ENCODE data around the gene UBR4.

Gene UBR4

DNA sequence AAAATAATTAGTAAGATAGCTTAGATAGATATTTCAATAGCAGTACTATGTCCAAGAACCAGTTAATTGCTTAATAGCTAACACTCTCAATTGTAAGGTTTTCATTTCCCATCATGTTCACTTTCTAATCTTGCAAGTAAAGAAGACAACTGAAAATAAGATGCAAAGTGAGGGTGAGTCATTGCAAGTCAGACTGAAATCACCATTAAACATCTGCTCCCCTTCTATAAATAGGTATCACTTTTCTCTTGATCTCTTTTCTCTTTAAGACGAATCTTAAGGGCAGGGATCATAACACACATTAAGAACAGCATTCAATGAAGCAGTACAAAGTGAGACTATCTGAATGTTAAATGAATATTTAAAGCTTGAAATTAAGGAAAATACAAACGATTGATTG is 40.4 kb downstream of the UBR4 start:
- no peak overlapping the region for H3K9ac ChIP-seq (ENCODE audit: low read length)
- no peak overlapping the region for H3K27ac ChIP-seq (ENCODE audit: low read length, poor library complexity, severe bottlenecking)
- H2BK12ac ChIP-seq (ENCODE audit: low read length in 2 of 2) = no peak overlapping the region
- H2BK5ac ChIP-seq (ENCODE audit: low read depth, low read length, poor library complexity, severe bottlenecking) = no peak overlapping the region
- no peak overlapping the region for H4K8ac ChIP-seq (ENCODE audit: low read length)
- H3K4me2 ChIP-seq (ENCODE audit: low read length, poor library complexity, severe bottlenecking) = no peak overlapping the region
- H3K4me3 ChIP-seq (ENCODE audit: insufficient read depth in 1 of 2, low read depth in 1 of 2, low read length in 2 of 2) = no peak overlapping the region
- H3K36me3 ChIP-seq (ENCODE audit: control insufficient read depth in 1 of 2, insufficient read depth in 2 of 2, low read depth in 1 of 2, low read length in 2 of 2) = peaks cover 32 to 93% of the 10 kb centered on the region in 2 experiments
- H3K18ac ChIP-seq (ENCODE audit: low read depth in 1 of 2, low read length in 2 of 2) = no peak overlapping the region
- H2BK15ac ChIP-seq (ENCODE audit: low read depth, poor library complexity, severe bottlenecking) = no peak overlapping the region
- peaks cover 4% of the 10 kb centered on the region for H3K4me1 ChIP-seq (ENCODE audit: control insufficient read depth, insufficient read depth, low read depth, low read length)
- 94% methylated on average over 1 of the region's 2 CpGs for WGBS
- peaks cover 20% of the 10 kb centered on the region for H3K79me1 ChIP-seq (replicated peaks; ENCODE audit: low read length, poor library complexity, severe bottlenecking)
- H4K91ac ChIP-seq (ENCODE audit: low read length) = no peak overlapping the region
- DNase-seq = peak; percentile 30
- no peak overlapping the region for H3K14ac ChIP-seq (ENCODE audit: low read length in 2 of 2)
- no peak overlapping the region for H2BK120ac ChIP-seq (ENCODE audit: low read depth, low read length)
- no peaks in the 10 kb centered on the region for H3K27me3 ChIP-seq (ENCODE audit: control insufficient read depth in 1 of 2, insufficient read depth in 1 of 2, low read length in 2 of 2)
- no peak overlapping the region for H3K4ac ChIP-seq (ENCODE audit: low read depth in 1 of 2, low read length in 2 of 2)
- no peak overlapping the region for H2AFZ ChIP-seq (ENCODE audit: low read depth, low read length)
- no peaks in the 10 kb centered on the region for H3K9me3 ChIP-seq (ENCODE audit: control insufficient read depth, low read length)
- H2AK5ac ChIP-seq (ENCODE audit: low read length, severe bottlenecking) = no peak overlapping the region
- H3K23ac ChIP-seq (ENCODE audit: low read length in 2 of 2) = no peak overlapping the region

GRCh38 chr1:19167140-19167539 is 42.9 kb downstream of the UBR4 start:
- H2BK5ac ChIP-seq (ENCODE audit: low read depth, low read length, poor library complexity, severe bottlenecking) = no peak overlapping the region
- no peak overlapping the region for H4K8ac ChIP-seq (ENCODE audit: low read length)
- no peak overlapping the region for H3K18ac ChIP-seq (ENCODE audit: low read depth in 1 of 2, low read length in 2 of 2)
- no peaks in the 10 kb centered on the region for H3K27me3 ChIP-seq (ENCODE audit: control insufficient read depth in 1 of 2, insufficient read depth in 1 of 2, low read length in 2 of 2)
- H3K36me3 ChIP-seq (ENCODE audit: control insufficient read depth in 1 of 2, insufficient read depth in 2 of 2, low read depth in 1 of 2, low read length in 2 of 2) = peaks cover 27 to 95% of the 10 kb centered on the region in 2 experiments
- peaks cover 11% of the 10 kb centered on the region for H3K4me1 ChIP-seq (ENCODE audit: control insufficient read depth, insufficient read depth, low read depth, low read length)
- H3K14ac ChIP-seq (ENCODE audit: low read length in 2 of 2) = no peak overlapping the region
- H3K27ac ChIP-seq (ENCODE audit: low read length, poor library complexity, severe bottlenecking) = no peak overlapping the region
- H3K4me2 ChIP-seq (ENCODE audit: low read length, poor library complexity, severe bottlenecking) = no peak overlapping the region
- peaks cover 11% of the 10 kb centered on the region for H3K79me1 ChIP-seq (replicated peaks; ENCODE audit: low read length, poor library complexity, severe bottlenecking)
- no peak overlapping the region for H2BK12ac ChIP-seq (ENCODE audit: low read length in 2 of 2)
- no peak overlapping the region for H2AK5ac ChIP-seq (ENCODE audit: low read length, severe bottlenecking)
- no peak for DNase-seq
- H2BK120ac ChIP-seq (ENCODE audit: low read depth, low read length) = no peak overlapping the region
- no peak overlapping the region for H3K4ac ChIP-seq (ENCODE audit: low read depth in 1 of 2, low read length in 2 of 2)
- no peak overlapping the region for H4K91ac ChIP-seq (ENCODE audit: low read length)
- no peaks in the 10 kb centered on the region for H3K9me3 ChIP-seq (ENCODE audit: control insufficient read depth, low read length)
- no peak overlapping the region for H2AFZ ChIP-seq (ENCODE audit: low read depth, low read length)
- H3K4me3 ChIP-seq (ENCODE audit: insufficient read depth in 1 of 2, low read depth in 1 of 2, low read length in 2 of 2) = no peak overlapping the region
- H2BK15ac ChIP-seq (ENCODE audit: low read depth, poor library complexity, severe bottlenecking) = no peak overlapping the region
- no peak overlapping the region for H3K9ac ChIP-seq (ENCODE audit: low read length)
- H3K23ac ChIP-seq (ENCODE audit: low read length in 2 of 2) = no peak overlapping the region
- 99% methylated on average over 3 of the region's 6 CpGs for WGBS

- WGBS = 92% methylated on average over 3 of the region's 3 CpGs
- H3K4me3 ChIP-seq (ENCODE audit: insufficient read depth in 1 of 2, low read depth in 1 of 2, low read length in 2 of 2) = no peak overlapping the region
- H4K91ac ChIP-seq (ENCODE audit: low read length) = no peak overlapping the region
- H3K14ac ChIP-seq (ENCODE audit: low read length in 2 of 2) = no peak overlapping the region
- no peak overlapping the region for H3K18ac ChIP-seq (ENCODE audit: low read depth in 1 of 2, low read length in 2 of 2)
- H2BK15ac ChIP-seq (ENCODE audit: low read depth, poor library complexity, severe bottlenecking) = no peak overlapping the region
- no peak overlapping the region for H2BK12ac ChIP-seq (ENCODE audit: low read length in 2 of 2)
- H3K9ac ChIP-seq (ENCODE audit: low read length) = peak overlapping the region; percentile 8
- no peak overlapping the region for H4K8ac ChIP-seq (ENCODE audit: low read length)
- H3K79me1 ChIP-seq (replicated peaks; ENCODE audit: low read length, poor library complexity, severe bottlenecking) = peaks cover 10% of the 10 kb centered on the region
- no peak overlapping the region for H3K23ac ChIP-seq (ENCODE audit: low read length in 2 of 2)
- H3K27me3 ChIP-seq (ENCODE audit: control insufficient read depth in 1 of 2, insufficient read depth in 1 of 2, low read length in 2 of 2) = no peaks in the 10 kb centered on the region
- DNase-seq = no peak
- H3K4me1 ChIP-seq (ENCODE audit: control insufficient read depth, insufficient read depth, low read depth, low read length) = peaks cover 12% of the 10 kb centered on the region
- no peak overlapping the region for H2BK5ac ChIP-seq (ENCODE audit: low read depth, low read length, poor library complexity, severe bottlenecking)
- H2AFZ ChIP-seq (ENCODE audit: low read depth, low read length) = no peak overlapping the region
- H3K9me3 ChIP-seq (ENCODE audit: control insufficient read depth, low read length) = no peaks in the 10 kb centered on the region
- H3K27ac ChIP-seq (ENCODE audit: low read length, poor library complexity, severe bottlenecking) = peak overlapping the region; percentile 46
- peaks cover 27 to 95% of the 10 kb centered on the region in 2 experiments for H3K36me3 ChIP-seq (ENCODE audit: control insufficient read depth in 1 of 2, insufficient read depth in 2 of 2, low read depth in 1 of 2, low read length in 2 of 2)
- H3K4ac ChIP-seq (ENCODE audit: low read depth in 1 of 2, low read length in 2 of 2) = no peak overlapping the region
- no peak overlapping the region for H2BK120ac ChIP-seq (ENCODE audit: low read depth, low read length)
- no peak overlapping the region for H2AK5ac ChIP-seq (ENCODE audit: low read length, severe bottlenecking)
- no peak overlapping the region for H3K4me2 ChIP-seq (ENCODE audit: low read length, poor library complexity, severe bottlenecking)
Observed at GRCh38 chr1:19166066-19166465, 44.0 kb downstream of the UBR4 start.

GRCh38 chr1:19165501-19165900 is 44.6 kb downstream of the UBR4 start:
- 88% methylated on average over 2 of the region's 3 CpGs for WGBS
- Histone ChIP-seq H2BK120ac (ENCODE audit: low read depth, low read length) (no peak overlapping the region), H3K4me1 (ENCODE audit: control insufficient read depth, insufficient read depth, low read depth, low read length) (peaks cover 12% of the 10 kb centered on the region), H3K9ac (ENCODE audit: low read length) (peak overlapping the region; percentile 8), H3K23ac (ENCODE audit: low read length in 2 of 2) (no peak overlapping the region), H3K27me3 (ENCODE audit: control insufficient read depth in 1 of 2, insufficient read depth in 1 of 2, low read length in 2 of 2) (no peaks in the 10 kb centered on the region), H3K18ac (ENCODE audit: low read depth in 1 of 2, low read length in 2 of 2) (no peak overlapping the region), H3K4ac (ENCODE audit: low read depth in 1 of 2, low read length in 2 of 2) (no peak overlapping the region), H2BK12ac (ENCODE audit: low read length in 2 of 2) (no peak overlapping the region), H2AFZ (ENCODE audit: low read depth, low read length) (no peak overlapping the region), H3K4me3 (ENCODE audit: insufficient read depth in 1 of 2, low read depth in 1 of 2, low read length in 2 of 2) (no peak overlapping the region), H2BK15ac (ENCODE audit: low read depth, poor library complexity, severe bottlenecking) (no peak overlapping the region), H3K4me2 (ENCODE audit: low read length, poor library complexity, severe bottlenecking) (no peak overlapping the region), H4K91ac (ENCODE audit: low read length) (no peak overlapping the region), H2BK5ac (ENCODE audit: low read depth, low read length, poor library complexity, severe bottlenecking) (no peak overlapping the region), H4K8ac (ENCODE audit: low read length) (no peak overlapping the region), H3K9me3 (ENCODE audit: control insufficient read depth, low read length) (no peaks in the 10 kb centered on the region), H3K36me3 (ENCODE audit: control insufficient read depth in 1 of 2, insufficient read depth in 2 of 2, low read depth in 1 of 2, low read length in 2 of 2) (peaks cover 32 to 95% of the 10 kb centered on the region in 2 experiments), H3K14ac (ENCODE audit: low read length in 2 of 2) (no peak overlapping the region), H3K27ac (ENCODE audit: low read length, poor library complexity, severe bottlenecking) (peak overlapping the region; percentile 46), H2AK5ac (ENCODE audit: low read length, severe bottlenecking) (no peak overlapping the region), H3K79me1 (replicated peaks; ENCODE audit: low read length, poor library complexity, severe bottlenecking) (peaks cover 16% of the 10 kb centered on the region)
- DNase-seq = no peak

Data from mesenchymal stem cell (in vitro differentiated cells and primary cell).